HepG2 (cell line): ENCODE results near the gene POLN.

Experiments used
- EZH2 ChIP-seq: conservative IDR thresholded peaks from 2 replicates; pipeline ENCODE4 v1.6.1; 2012; ENCODE audit warnings: mild to moderate bottlenecking, low read depth, low read length, moderate library complexity
- FOXK2 ChIP-seq: fragments of 450-650 bp; IDR thresholded peaks from 2 replicates; pipeline ENCODE4 v1.6.1; 2016
- IRF1 ChIP-seq: sonication (generic); formaldehyde crosslinking; IDR thresholded peaks from 2 replicates; pipeline ENCODE4 v1.4.0; 2020; ENCODE audit warnings: low read depth, mild to moderate bottlenecking, missing genetic modification reagents
- PLRG1 ChIP-seq: fragments of 450-650 bp; conservative IDR thresholded peaks from 2 replicates; pipeline ENCODE4 v1.6.1; 2016
- PLSCR1 ChIP-seq: sonication (generic); formaldehyde crosslinking; IDR thresholded peaks from 2 replicates; pipeline ENCODE4 v1.5.0; 2020; ENCODE audit warnings: missing genetic modification reagents, mild to moderate bottlenecking, borderline replicate concordance
- SP1 ChIP-seq, 2 experiments: fragments of 450-650 bp in 1 of 2; sonication (generic) in 1 of 2; formaldehyde crosslinking in 1 of 2; IDR thresholded peaks; 2 replicates each; pipeline versions ENCODE4 v1.4.0 to v1.6.1; 2016 to 2020; ENCODE audit warnings: missing genetic modification reagents in 1 of 2
- TCF7L2 ChIP-seq: IDR thresholded peaks from 2 replicates; pipeline ENCODE4 v1.6.1; 2011; ENCODE audit warnings: mild to moderate bottlenecking, low read depth, low read length, moderate library complexity
- ZNF264 ChIP-seq: sonication (generic); formaldehyde crosslinking; IDR thresholded peaks from 2 replicates; pipeline ENCODE4 v1.4.0; 2020; ENCODE audit warnings: missing genetic modification reagents
- ZNF713 ChIP-seq: sonication (generic); formaldehyde crosslinking; IDR thresholded peaks from 2 replicates; pipeline ENCODE4 v1.4.0; 2020; ENCODE audit warnings: mild to moderate bottlenecking, missing genetic modification reagents
- ZNF850 ChIP-seq: sonication (generic); formaldehyde crosslinking; conservative IDR thresholded peaks from 2 replicates; pipeline ENCODE4 v1.9.0; 2021; ENCODE audit warnings: mild to moderate bottlenecking, missing genetic modification reagents
- TF ChIP-seq, protein P1 (sequence below): sonication (generic); formaldehyde crosslinking; IDR thresholded peaks from 2 replicates; pipeline ENCODE4 v1.5.0; 2020; ENCODE audit warnings: mild to moderate bottlenecking, missing genetic modification reagents, moderate library complexity
- TF ChIP-seq, protein P2 (sequence below): sonication (generic); formaldehyde crosslinking; IDR thresholded peaks from 2 replicates; pipeline ENCODE4 v1.4.0; 2020; ENCODE audit warnings: mild to moderate bottlenecking, missing genetic modification reagents
- TF ChIP-seq, protein P3 (sequence below): sonication (generic); formaldehyde crosslinking; IDR thresholded peaks from 2 replicates; pipeline ENCODE4 v1.4.0; 2020; ENCODE audit warnings: missing genetic modification reagents
- TF ChIP-seq, protein P4 (sequence below): sonication (generic); formaldehyde crosslinking; IDR thresholded peaks from 2 replicates; pipeline ENCODE4 v1.5.1; 2020; ENCODE audit warnings: mild to moderate bottlenecking, missing genetic modification reagents, moderate library complexity

DNA sequence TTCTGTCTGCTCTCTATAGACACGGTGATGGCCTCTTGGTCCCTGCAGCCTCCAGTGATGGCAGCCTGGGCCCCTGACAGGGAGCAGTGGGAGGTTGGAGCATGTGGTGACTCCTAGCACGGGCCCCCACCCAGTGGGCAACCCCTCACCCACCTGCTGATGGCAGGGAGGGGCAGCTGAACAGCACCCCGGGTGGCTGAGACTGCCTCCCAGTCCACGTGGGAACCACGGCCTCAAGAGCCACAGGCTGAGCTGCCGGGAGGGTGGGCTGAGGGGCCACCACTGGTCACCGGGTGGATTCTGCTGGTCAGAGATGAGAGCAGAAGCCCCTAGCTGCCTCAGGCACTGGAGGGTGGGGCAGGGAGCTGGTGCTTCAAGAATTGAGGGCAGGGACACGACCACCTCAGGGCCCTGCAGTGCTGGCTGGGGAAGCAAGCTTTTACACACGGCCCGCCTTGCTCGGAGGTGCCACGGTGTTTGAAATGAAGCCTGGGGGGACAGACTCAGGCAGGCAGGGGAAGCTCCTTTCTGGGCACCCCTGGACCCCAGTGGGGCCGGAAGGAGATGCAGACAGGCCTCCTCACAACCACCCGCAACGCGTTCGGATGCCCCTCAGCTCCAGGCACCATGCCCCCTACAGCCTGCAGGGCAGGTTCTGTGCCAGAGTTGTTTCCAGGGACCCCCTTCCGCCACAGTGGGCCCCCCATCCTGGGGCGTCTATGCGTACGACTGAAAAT, 6.3 kb upstream of the POLN start:
- TF ChIP-seq, protein P1, sequence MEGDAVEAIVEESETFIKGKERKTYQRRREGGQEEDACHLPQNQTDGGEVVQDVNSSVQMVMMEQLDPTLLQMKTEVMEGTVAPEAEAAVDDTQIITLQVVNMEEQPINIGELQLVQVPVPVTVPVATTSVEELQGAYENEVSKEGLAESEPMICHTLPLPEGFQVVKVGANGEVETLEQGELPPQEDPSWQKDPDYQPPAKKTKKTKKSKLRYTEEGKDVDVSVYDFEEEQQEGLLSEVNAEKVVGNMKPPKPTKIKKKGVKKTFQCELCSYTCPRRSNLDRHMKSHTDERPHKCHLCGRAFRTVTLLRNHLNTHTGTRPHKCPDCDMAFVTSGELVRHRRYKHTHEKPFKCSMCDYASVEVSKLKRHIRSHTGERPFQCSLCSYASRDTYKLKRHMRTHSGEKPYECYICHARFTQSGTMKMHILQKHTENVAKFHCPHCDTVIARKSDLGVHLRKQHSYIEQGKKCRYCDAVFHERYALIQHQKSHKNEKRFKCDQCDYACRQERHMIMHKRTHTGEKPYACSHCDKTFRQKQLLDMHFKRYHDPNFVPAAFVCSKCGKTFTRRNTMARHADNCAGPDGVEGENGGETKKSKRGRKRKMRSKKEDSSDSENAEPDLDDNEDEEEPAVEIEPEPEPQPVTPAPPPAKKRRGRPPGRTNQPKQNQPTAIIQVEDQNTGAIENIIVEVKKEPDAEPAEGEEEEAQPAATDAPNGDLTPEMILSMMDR (CRISPR knock-in tag) = no peak
- TF ChIP-seq ZNF850 (CRISPR knock-in tag) = no peak
- TF ChIP-seq, protein P2, sequence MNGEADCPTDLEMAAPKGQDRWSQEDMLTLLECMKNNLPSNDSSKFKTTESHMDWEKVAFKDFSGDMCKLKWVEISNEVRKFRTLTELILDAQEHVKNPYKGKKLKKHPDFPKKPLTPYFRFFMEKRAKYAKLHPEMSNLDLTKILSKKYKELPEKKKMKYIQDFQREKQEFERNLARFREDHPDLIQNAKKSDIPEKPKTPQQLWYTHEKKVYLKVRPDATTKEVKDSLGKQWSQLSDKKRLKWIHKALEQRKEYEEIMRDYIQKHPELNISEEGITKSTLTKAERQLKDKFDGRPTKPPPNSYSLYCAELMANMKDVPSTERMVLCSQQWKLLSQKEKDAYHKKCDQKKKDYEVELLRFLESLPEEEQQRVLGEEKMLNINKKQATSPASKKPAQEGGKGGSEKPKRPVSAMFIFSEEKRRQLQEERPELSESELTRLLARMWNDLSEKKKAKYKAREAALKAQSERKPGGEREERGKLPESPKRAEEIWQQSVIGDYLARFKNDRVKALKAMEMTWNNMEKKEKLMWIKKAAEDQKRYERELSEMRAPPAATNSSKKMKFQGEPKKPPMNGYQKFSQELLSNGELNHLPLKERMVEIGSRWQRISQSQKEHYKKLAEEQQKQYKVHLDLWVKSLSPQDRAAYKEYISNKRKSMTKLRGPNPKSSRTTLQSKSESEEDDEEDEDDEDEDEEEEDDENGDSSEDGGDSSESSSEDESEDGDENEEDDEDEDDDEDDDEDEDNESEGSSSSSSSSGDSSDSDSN (CRISPR knock-in tag) = no peak
- TF ChIP-seq TCF7L2 = no peak
- TF ChIP-seq IRF1 (CRISPR knock-in tag) = no peak
- TF ChIP-seq ZNF713 = no peak
- no peak for TF ChIP-seq SP1 (IDR thresholded peaks at IDR 0.05)
- no peak for TF ChIP-seq SP1 (CRISPR knock-in tag; IDR thresholded peaks at IDR 0.05)
- TF ChIP-seq, protein P3, sequence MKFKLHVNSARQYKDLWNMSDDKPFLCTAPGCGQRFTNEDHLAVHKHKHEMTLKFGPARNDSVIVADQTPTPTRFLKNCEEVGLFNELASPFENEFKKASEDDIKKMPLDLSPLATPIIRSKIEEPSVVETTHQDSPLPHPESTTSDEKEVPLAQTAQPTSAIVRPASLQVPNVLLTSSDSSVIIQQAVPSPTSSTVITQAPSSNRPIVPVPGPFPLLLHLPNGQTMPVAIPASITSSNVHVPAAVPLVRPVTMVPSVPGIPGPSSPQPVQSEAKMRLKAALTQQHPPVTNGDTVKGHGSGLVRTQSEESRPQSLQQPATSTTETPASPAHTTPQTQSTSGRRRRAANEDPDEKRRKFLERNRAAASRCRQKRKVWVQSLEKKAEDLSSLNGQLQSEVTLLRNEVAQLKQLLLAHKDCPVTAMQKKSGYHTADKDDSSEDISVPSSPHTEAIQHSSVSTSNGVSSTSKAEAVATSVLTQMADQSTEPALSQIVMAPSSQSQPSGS (CRISPR knock-in tag) = no peak
- TF ChIP-seq PLRG1 = no peak
- TF ChIP-seq EZH2 = no peak
- no peak for TF ChIP-seq FOXK2
- TF ChIP-seq, protein P4, sequence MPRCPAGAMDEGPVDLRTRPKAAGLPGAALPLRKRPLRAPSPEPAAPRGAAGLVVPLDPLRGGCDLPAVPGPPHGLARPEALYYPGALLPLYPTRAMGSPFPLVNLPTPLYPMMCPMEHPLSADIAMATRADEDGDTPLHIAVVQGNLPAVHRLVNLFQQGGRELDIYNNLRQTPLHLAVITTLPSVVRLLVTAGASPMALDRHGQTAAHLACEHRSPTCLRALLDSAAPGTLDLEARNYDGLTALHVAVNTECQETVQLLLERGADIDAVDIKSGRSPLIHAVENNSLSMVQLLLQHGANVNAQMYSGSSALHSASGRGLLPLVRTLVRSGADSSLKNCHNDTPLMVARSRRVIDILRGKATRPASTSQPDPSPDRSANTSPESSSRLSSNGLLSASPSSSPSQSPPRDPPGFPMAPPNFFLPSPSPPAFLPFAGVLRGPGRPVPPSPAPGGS = no peak
- TF ChIP-seq ZNF264 = no peak
- TF ChIP-seq PLSCR1 (CRISPR knock-in tag) = no peak
